Measurements from ENCODE around the gene USP13.

GRCh38 chr3:179825527-179826246, 172.8 kb downstream of the USP13 start:
- no peak for TF ChIP-seq REST (IDR thresholded peaks at IDR 0.05; ENCODE audit: low read depth)
- no peak for TF ChIP-seq EGR1 (IDR thresholded peaks at IDR 0.05)
- no peak for TF ChIP-seq RAD21 (IDR thresholded peaks at IDR 0.05; ENCODE audit: low read depth)
- no peak for TF ChIP-seq ZBTB7A (IDR thresholded peaks at IDR 0.05; ENCODE audit: low read depth)
- TF ChIP-seq TEAD4 (IDR thresholded peaks at IDR 0.05): no peak
- no peak for TF ChIP-seq EP300 (IDR thresholded peaks at IDR 0.05; ENCODE audit: borderline replicate concordance)
- no peak for TF ChIP-seq TCF12 (IDR thresholded peaks at IDR 0.05; ENCODE audit: low read depth)
- no peak for TF ChIP-seq YY1 (IDR thresholded peaks at IDR 0.05; ENCODE audit: low read depth)
- no peak for TF ChIP-seq CREB1 (IDR thresholded peaks at IDR 0.05; ENCODE audit: low read depth)
- TF ChIP-seq MAX (IDR thresholded peaks at IDR 0.05): no peak
- no peak for TF ChIP-seq CEBPB (IDR thresholded peaks at IDR 0.05)

All from Ishikawa (cell line).